GM15510 (cell line): ENCODE measurements around the gene HSP90AA1.

Experiments used
- POLR2A ChIP-seq: IDR thresholded peaks from 3 replicates; pipeline ENCODE4 v1.6.1; 2011; ENCODE audit warnings: borderline replicate concordance; ENCODE audit not compliant: insufficient read length; ENCODE audit errors: extremely low read depth

The HSP90AA1 gene

DNA sequence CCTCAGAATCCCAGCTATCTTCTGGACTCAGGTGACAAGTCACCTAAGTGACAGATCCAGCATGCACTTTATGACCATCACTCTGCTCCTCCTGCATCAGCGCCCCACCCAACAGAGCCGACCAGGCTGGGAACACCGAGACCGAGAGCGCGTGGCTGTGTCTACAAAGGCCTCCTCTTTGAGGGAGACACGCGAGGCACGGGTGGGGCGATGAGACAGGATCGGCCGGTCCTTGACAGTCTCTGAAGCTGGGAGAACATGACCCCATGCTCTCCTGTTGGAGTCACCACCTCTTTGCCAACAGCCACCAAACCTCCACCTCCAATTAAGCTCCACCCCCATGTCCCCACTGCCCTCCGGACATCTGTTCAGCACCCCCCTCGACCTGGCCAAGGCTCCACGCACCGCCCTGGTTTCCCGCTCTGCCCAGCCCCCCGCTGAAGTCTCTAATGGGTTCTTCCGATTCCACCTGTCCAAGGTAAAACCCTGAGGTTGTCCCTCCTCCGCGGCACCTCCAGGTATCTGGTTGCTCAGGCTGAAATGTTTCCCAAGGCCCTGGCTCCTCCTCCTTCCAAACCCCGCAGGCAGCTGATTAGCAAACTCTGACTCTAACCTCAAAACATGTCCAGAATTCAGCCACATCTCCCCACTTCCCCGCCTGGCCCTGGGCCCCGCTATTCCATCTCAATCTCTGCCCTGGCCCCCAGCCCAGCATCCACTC lies 31.5 kb downstream of the HSP90AA1 start:
- no peak for TF ChIP-seq POLR2A

DNA sequence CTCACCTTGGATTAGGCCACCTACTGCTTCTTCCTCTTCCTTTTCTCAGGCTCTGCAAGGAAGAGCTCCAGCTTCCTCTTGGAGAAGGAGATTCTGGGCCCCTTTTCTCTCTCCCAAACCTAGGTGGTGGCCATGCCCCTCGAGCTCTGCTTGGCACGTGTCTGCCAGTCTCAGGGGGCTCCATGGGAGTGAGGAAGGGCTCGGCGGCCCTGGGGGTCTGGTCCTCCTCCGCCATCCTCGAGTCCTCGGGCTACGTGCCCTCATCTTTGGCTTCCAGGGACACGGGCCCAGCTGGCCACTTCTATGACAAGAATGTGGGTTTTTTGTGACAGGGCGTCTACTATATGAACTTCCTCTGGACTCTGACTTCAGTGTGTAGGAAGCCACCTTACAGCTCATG lies 34.3 kb downstream of the HSP90AA1 start:
- TF ChIP-seq POLR2A: no peak

DNA sequence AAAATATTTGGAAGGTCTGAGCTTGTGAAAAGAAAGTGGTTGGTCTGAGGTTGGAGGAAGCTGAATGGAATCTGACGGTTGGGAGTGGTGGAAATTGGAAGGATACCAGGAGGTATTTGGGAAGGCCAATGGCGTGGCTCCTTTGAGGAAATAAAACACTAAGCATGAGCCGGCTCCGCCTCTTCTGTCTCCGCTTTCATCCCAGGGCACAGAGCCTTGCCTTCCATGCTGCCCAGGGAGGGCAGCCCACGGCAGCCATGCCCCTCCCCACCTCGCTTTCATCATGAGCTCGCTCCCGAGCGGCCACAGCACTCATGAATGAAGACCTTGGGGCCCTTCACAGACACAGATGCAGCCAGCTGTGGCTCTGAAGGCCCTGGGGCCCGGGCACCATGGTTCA lies 36.2 kb downstream of the HSP90AA1 start:
- TF ChIP-seq POLR2A: no peak

DNA sequence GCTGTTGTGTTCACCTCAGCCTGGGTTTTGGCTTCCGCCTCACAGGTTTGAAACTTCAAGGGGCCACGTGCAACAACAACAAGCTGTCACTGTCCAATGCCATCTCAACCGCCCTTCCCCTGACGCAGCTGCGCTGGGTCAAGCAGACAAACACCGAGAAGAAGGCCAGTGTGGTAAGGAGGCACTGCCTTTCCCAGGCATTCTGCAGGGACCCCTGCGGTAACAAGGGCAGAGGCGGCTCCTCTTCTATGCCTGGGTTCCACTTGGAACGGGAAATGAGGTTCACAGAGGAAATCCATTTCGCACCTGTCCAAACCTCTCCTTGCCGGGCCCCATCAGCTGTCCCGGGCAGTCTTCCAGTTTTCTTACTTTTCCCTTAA lies 36.8 kb downstream of the HSP90AA1 start:
- TF ChIP-seq POLR2A: no peak

DNA sequence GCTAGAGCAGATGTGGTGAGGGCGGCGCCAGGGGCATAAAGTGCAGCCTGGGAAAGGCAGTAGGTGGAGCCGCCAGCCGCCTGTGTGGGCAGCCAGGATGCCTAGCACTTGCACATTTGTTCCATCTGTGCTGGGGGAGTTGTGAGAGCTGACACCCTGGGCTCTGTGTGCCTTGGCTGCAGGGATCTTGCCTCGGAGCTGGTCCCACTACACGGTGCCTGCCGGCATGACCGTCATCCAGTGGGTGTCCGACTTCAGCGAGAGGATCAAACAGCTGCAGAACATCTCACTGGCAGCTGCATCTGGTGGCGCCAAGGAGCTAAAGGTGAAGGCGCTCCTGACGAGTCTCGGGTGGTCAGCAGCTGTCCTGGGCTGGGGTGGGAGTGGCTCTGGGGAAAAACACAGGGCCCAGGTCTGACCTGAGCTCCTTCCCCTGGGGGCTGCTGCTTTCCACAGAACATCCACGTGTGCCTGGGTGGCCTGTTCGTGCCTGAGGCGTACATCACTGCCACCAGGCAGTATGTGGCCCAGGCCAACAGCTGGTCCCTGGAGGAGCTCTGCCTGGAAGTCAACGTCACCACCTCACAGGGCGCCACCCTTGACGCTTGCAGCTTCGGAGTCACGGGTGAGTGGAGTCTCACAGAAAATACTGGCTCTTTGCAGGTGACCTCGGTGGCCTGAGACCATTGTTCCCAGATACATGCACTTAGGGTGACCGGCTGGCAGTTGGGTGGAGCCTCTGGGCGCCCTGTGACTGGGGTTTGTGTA lies 37.4 kb downstream of the HSP90AA1 start:
- no peak for TF ChIP-seq POLR2A

DNA sequence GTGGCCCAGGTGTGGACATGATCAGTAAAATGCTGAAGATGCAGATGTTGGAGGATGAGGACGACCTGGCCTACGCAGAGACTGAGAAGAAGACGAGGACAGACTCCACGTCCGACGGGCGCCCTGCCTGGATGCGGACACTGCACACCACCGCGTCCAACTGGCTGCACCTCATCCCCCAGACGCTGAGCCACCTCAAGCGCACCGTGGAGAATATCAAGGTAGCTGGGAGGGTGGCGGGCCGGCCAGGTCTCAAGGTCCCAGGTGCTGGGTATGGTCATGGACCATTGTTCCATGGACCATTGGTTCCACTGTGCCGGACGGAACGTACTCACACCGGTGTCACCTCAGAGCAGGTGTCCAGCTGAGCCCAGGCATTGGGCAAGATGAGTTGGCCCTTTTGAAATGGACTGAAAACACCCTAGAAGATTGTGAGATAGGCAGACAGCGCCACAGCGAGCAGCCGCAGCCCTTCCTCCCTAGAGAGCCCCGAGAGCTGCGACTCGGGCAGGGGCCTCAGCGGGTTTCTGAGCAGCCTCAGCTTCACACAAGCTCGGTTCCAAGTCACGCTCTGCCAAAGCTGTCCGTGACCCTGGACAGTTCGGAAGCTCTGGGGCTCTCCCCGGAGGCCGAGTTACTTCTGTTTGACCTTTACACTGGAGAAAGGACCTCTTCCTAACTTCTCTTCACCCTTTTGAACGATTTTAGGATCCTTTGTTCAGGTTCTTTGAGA lies 38.9 kb downstream of the HSP90AA1 start:
- no peak for TF ChIP-seq POLR2A

DNA sequence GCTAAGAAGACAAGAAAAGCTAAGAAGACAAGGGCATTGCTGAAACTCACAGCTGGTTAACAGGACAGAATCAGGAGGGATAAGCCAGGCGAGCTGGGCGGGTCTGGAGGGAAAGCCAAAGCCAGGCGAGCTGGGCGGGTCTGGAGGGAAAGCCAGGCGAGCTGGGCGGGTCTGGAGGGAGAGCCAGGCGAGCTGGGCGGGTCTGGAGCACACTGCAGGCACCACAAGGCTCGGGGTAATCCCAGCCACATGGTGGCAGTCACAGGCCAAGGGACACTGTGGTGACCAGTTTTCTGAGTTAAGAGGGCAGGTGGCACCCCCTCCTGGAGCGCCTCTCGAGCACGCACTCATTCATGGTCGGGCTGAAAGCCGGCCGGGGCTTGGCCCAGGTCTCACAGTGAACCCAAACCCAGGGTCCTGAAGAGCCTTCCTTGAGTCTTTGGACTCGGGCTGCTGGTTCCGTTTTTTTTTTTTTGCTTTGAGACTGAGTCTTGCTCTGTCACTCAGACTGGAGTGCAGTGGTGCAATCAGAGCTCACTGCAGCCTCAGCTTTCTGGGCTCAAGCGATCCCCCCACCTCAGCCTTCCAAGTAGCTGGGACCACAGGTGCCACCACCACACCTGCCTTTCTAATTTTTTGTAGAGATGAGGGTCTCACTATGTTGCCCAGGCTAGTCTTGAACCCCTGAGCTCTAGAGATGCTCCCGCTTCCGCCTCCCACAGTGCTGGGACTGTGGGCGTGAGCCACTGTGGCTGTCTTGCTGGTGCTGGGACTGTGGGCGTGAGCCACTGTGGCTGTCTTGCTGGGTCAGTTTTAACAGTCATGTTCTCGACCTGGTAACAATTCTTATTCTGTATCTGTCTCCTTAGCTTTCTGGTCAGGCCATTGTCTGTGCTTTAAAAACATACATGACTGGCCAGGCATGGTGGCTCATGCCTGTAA lies 40.2 kb downstream of the HSP90AA1 start:
- TF ChIP-seq POLR2A: no peak

DNA sequence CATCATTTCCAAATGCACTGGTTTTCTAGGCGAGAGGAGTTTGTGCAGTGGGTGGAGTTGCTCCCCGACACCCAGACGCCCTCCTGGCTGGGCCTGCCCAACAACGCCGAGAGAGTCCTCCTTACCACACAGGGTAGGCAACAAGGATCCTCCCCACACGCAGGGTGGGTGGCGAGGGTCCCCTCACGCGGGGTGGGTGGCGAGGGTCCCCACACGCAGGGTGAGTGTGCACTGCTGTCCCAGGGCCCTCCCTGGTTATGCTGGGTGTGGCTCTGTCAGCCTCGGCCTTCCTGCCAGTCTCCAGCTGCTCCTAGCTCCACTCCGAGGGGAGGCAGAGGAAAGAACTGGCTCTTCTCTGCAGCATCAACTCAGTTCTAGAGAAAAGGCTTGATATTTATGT lies 42.3 kb downstream of the HSP90AA1 start:
- no peak for TF ChIP-seq POLR2A

DNA sequence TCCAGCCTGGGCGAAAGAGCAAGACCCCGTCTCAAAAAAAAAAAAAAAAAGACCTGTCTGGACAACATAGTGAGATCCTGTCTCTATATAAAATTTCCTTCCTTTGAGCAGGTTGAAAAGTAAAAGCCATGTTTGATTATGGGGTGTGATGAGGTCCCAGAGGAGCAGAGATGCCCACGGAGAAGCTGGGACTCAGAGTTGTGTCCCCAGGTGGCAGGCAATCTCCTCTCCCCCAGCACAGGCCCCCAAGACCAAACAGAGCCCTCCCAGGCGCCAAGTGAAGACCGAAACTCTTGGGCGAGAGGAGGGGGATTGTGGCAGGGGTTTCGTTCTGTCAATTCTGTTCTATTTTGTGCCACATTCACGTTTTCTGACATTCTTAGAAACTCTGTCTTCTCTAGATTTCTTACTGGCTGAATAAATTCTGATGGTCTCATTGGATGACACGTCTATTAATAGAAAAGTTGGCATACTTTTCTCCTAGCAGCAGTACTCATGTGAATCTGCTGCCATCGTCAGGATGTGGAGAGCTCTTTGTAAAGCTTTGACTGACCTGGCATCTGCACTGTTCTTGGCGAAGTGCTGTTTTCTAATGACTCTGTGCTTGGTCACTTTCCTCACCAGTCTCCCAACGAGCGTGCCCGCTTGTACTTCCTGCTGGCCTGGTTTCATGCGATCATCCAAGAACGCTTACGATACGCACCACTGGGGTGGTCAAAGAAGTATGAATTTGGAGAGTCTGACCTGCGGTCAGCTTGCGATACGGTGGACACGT lies 43.4 kb downstream of the HSP90AA1 start:
- no peak for TF ChIP-seq POLR2A

DNA sequence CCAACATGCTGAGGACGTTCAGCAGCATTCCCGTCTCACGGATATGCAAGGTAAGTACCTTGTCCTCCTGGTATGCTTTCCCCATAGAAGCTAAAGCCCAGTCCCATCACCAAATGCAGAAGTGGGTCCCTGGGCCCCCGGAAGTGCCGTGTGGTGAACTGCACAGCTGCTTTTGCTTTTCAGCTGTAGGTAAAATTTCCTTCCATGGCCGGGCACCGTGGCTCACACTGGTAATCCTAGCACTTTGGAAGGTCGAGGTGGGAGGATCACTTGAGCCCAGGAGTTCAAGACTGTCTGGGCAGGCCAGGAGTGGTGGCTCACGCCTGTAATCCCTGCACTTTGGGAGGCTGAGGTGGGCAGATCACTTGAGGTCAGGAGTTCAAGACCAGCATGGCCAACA lies 44.1 kb downstream of the HSP90AA1 start:
- no peak for TF ChIP-seq POLR2A

DNA sequence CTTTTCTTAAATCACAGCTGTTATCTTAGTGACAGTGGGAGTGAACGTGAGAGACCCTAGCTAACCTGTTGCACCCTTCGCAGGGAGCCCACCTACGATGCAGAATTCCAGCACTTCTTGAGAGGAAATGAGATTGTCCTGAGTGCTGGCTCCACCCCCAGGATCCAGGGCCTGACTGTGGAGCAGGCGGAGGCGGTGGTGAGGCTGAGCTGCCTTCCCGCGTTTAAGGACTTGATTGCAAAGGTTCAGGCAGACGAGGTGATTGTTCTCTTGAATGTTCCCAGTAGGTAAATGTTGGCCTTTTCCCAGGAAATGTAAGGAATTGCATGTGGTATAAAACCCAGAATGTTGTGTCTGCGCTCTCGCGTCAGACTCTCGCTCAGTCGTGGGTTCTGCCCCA lies 46.7 kb downstream of the HSP90AA1 start:
- no peak for TF ChIP-seq POLR2A

DNA sequence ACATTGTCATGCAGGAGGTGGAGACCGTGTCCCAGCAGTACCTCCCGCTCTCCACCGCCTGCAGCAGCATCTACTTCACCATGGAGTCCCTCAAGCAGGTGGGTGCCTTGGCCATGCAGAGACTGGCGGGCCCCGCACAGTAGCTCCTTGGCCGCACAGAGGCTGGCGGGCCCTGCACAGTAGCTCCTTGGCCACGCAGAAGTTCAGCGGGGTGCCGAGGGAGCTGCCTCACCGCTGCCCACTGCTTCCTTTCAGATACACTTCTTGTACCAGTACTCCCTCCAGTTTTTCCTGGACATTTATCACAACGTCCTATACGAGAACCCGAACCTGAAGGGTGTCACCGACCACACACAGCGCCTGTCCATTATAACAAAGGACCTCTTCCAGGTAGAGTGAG lies 47.7 kb downstream of the HSP90AA1 start:
- TF ChIP-seq POLR2A: no peak

DNA sequence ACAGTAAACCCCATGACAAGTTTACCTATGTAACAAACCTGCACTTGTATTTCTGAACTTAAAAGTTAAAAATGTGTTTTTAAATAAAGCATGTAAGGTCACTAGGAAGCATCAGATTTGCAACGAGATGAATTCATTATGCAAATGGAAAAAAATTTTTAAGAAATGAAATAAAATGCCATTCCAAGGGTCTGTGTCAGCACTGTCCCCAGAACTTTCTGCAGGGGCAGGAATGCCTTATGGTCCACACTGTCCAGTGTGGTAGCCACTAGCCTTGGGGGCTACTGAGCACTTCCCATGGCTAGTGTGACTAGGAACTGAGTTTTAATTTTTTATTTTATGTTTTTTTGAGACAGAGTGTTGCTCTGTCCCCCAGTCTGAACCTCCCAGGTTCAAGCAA lies 49.2 kb downstream of the HSP90AA1 start:
- no peak for TF ChIP-seq POLR2A

DNA sequence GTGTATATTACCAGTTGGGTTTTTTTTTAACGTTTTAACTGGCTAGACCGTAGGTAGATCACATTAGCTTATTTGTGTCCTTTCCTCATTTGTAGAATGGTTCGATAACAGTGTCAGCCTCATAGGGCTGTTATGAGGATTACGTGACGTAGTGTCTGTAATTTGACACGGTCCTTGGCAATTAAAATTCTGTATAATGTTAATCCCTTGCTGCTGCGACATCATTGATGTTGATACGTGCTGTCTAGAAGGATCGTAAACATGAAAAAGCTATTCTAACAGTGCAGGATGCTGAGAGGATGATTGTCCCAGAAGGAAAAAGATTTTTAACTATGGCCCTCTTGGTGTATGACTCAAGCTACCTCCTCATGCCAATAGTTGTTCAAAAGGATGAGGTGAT lies 50.9 kb downstream of the HSP90AA1 start:
- TF ChIP-seq POLR2A: no peak

DNA sequence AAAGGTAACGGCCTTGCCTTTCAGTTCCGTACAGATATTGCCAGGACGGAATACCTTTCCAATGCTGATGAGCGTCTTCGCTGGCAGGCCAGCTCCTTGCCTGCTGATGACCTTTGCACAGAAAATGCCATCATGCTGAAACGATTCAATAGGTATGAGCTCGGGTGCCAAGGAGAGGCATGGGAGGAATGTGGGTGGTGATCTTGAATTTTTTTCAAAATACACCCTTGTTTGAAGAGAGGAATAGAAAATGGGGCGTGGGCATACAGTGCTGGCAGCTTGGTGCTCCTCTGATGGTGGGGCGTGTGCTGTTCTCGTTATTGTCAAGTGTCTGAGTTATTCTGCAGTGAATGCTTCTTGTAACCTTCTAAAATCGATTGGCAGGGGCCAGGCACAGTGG lies 52.5 kb downstream of the HSP90AA1 start:
- TF ChIP-seq POLR2A: no peak

DNA sequence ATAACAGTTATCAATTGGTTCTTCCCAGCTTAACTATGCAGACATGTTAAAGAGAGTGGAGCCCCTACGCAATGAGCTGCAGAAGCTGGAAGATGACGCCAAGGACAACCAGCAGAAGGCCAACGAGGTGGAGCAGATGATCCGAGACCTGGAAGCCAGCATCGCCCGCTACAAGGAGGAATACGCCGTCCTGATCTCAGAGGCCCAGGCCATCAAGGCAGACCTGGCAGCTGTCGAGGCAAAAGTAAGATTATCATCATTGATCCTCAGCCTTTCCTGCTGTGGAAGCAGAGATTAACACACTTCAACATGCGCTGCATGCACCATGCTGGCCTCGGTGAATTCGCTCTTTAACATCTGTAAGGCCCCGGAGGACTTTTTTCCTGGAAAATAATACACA lies 53.6 kb downstream of the HSP90AA1 start:
- TF ChIP-seq POLR2A: no peak
